Anterior cingulate cortex (tissue), 58 donors: ENCODE measurements around the gene DNAJC30.
"Not testable (repeated sequence)": the region's sequence is repeated elsewhere in the genome, so short reads cannot be mapped to it uniquely, and the experiment has no call there.

Source experiments
- DNase-seq, 58 donors: peaks; one replicate each; lab custom pipeline; 2025; lab: John Stamatoyannopoulos, UW

The DNAJC30 gene

DNA sequence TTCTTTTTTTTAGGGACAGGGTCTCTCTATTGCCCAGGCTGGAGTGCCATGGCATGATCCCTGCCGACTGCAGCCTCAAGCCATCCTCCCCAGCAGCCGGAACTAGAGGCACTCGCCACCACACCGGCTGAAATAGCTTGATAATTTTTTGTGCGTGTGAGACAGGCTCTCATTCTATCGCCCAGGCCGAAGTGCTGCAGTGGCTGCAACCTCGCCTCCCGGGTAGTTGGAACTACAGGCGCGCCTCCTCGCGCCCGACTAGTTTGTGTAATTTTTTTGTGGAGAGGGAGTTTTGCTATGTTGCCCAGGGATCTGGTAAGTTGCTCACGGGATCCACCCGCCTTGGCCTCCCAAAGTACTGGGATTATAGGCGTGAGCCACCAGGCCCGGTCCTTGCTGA lies 2.1 kb upstream of the DNAJC30 start:
- no peak for DNase-seq

DNA sequence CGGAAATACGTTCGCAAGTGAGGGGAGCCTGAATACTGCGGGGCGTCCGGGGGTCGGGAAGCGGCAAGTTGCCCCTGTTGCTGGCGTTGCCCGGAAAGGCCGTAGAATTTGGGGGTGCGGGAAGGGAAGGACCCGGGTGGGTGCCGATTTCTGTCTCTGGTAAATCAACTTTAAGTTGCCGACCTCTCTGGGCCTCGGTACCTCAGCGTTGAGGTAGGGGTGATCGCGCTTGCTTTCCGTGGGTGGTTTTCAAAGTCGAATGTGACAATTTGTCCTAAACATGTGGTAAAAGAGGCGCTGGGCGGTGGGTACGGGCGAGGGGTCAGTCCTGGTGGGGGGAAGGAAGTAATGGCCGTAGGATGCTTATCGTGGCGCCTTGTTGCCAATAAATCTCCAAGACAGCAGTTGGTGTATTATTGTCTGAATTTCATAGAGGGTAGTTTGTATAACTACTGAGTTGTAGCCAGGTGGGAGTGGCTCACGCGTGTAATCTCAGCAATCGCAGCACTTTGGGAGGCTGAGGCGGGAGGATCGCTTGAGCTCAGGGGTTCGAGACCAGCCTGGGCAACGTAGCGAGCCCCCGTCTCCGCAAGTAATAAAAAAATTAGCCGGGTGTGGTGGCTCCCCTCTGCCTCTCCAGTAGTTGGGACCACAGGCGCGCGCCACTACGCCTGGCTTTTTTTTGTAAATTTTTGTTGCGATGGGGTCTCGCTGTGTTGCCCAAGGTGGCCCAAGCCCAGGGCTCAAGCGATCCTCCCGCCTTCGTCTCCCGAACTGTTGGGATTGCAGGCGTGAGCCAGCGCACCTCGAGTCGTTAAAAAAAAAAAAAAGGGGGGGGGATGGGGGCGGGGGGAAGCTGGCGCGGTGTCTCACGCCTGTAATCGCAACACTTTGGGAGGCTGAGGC lies 788 bp upstream of the DNAJC30 start:
- no peak for DNase-seq

DNA sequence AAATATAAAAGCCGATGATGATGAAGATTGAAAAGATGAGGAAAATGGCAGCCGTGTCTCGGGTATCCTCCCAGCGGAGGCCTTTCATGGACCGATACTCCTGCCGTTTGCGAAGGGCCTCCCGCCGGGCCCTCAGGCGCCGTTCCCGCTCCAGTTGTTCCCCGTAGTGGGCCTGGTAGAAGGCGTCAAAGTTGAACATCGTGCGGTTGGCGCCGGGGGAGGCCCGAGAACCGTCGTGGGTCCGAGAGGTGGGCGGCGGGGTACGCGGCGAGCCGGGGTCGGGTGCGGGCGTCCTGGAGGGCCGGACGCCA lies 553 bp downstream of the DNAJC30 start:
- DNase-seq, result peak in 1 of 58 donors; percentile 56

DNA sequence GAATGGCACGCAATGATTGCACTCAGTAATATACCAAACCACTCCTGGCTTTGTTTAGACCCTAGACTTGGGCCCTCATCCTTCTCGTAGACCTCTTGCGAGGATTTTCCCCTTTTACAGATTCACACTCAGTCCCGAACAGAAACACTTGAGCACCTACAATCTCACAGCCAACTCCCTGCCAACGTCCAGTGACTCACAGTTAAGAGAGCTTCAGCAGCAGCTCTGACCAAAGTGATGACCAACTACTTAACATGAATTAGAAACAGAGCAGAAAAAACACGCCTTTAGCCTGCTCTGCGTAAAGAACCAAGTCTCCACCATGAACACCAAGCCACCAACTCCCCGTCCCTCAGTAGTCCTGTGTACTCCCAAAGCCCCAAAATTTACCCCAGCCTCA lies 2.2 kb downstream of the DNAJC30 start:
- DNase-seq, result no peak

DNA sequence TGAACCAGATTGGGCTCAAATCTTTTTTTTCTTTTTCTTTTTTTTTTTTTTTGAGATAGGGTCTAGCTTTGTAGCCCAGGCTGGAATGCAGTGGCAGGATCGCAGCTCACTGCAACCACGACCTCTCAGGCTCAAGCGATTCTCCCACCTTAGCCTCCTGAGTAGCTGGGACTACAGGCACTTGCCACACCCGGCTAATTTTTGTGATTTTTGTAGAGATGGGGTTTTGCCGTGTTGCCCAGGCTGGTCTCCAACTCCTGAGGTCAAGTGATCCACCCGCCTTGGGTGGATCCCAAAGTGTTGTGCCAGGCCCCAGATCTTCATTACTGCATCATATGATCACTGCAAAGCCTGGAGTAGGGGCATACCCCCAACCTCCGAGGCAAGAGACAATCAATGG lies 2.8 kb downstream of the DNAJC30 start:
- DNase-seq, result no peak

DNA sequence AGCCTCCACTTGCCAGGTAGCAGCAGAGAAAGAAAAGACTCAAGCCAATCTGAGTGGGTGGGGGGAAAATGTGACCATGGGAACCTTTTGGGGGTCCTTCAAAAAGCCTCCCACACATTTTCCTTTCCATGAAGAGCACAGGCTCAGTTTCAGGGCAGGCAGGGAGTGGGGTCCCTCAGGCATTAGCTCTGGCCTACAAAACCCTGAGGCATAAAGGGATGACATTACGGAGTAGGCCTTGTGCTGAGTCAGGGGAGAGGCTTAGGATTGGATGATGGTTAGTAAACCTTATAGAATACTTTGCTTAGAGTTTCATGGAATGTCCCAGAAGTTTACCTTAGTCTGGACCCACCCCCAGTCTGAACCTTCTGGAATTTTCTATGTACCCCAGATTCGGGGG lies 3.5 kb downstream of the DNAJC30 start:
- DNase-seq, result no peak

DNA sequence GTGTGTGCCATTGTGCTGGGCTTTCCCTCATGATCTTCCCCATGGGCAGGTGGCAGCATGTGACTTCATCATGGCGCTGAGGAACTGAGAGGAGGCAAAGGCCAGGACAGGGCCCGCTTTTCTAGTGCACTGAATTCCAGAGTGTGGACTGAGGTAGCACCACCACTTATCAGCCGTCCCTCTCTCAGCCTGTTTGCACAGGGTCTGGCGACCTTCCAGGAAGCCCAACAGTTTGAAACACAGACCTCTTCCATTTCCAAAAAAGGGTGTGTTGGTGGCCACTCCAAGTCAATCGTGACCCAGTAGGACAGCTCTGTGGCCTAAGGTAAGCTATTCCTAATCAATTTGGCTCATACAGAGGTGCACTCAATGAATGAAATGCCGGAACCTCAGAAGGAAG lies 4.4 kb downstream of the DNAJC30 start:
- DNase-seq, result no peak

DNA sequence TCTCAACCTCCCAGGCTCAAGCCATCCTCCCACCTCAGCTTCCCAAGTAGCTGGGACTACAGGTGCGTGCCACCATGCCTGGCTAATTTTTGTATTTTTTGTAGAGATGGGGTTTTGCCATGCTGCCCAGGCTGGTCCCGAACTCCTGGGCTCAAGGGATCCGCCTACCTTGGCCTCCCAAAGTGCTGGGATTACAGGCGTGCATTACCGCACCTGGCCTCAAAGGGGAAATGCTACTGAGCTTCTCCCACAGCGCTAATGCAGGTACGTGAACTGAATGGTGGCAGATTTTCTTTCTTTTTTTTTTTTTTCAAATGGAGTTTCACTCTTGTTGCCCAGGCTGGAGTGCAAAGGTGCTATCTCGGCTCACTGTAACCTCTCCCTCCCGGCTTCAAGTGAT lies 7.2 kb downstream of the DNAJC30 start:
- DNase-seq, result not testable (repeated sequence)

DNA sequence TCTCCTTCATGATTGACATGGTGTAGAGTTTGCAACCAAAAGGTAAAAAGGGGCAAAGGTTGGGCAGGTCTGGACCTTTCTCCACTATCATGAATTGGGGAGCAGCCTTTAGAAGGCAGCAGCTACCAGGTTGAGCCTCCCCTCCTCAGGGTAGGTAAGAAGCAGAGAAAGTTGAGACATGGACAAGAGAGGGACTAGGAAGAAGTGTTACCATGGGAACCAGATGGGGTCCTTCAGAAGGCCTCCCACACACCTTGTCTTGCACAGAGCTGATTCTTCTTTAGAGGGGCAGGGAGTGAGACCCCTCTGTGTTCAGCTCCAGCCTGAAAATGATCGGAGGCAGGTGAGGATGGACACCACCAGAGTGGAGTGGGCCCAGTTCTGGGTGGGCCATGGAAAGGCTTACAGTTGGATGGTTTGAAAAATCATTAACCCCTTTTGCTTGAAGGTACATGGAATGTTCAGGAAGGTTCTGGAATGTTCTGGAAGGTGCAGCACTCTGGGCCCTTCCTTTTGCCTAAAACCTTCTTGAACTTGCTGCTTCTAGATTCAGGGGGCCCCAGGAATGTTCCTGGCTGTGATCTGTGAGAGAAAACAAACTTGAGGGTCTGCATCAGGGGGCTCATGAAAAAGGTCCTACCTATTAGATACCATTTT lies 8.7 kb downstream of the DNAJC30 start:
- DNase-seq, result no peak

DNA sequence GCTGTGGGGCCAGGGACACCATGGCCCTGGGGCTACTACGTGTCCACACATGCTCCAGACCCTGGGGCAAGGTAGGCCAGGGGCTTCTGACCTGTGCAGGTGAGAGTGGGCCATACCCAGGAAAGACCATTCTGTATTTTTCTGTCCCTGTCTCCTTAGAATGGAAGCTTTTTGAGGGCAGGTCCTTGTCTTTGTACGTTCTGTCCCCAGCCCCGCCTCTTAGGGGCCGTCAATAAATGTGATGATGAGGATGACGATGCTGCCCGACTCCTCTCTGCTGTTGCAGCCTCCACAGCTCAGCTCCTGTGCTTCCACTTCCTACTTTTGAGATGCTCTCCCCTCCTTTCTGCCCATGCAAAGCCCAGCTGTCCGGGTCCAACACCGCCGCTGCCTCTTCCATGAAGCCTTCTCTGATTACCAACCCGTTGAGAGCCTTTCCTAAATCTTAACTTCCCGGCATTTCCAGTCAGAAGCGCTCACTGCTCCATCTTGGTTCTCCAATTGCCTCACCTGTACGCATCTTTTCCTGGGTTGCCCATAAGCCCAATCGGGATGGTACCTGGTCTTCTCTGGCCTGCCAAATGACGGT lies 11.3 kb downstream of the DNAJC30 start:
- no peak for DNase-seq

DNA sequence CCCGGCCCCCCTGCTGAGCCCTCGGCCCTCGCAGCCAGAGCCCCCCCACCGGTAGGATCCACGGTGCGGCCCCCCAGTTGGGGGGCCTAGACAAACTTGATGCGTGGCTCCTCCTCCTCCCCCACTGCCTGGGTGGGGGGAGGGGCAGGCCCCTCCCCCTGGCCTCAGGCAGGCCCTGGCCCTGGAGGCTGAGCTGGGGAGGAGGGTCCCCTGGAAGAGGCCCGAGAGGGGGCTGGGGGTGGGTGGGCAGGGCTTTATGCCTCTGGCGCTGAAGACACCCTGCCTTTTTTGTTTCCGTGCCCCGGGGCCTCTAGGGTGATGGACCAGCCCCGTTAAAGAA lies 12.0 kb downstream of the DNAJC30 start:
- DNase-seq, result no peak

DNA sequence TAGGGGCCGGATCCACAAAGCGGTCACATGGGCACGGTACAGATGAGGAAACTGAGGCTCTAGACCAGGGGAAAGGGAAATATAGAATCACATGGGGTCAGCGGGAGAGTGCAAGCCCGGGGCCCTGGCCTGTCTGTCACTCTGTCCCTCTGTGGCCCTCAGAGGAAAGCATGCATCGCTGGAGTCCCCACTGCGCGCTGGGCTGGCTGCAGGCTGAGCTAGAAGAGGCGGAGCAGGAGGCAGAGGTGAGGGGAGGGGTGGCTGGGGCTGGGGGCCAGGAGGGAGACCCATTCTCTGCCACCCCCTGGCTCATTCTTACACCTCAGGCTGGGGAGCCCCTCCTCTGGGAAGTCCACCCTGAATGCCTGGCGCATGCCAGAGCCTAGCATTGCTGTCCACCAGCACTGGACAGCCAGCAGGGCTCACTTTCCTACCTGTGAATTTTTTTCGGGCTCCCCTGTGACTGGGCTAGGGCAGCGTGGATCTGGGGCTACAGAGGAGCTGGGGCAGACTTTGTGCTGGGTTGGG lies 13.3 kb downstream of the DNAJC30 start:
- DNase-seq, result no peak

DNA sequence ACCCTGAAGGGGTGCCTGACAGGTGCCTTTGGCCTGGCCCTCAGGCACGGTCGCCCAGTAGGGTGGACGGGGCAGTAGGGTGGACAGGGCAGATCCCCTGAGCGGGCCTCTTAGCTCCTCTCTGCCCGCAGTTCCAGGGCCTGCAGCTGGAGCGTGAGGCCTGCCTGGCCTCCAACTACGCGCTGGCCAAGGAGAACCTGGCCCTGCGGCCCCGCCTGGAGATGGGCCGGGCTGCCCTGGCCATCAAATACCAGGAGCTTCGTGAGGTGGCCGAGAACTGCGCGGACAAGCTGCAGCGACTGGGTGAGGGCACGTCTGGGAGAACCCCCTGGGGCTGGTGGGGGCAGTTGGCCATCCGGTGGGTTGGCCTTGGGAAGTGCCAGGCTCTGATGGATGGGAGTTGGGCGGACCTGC lies 14.0 kb downstream of the DNAJC30 start:
- no peak for DNase-seq

DNA sequence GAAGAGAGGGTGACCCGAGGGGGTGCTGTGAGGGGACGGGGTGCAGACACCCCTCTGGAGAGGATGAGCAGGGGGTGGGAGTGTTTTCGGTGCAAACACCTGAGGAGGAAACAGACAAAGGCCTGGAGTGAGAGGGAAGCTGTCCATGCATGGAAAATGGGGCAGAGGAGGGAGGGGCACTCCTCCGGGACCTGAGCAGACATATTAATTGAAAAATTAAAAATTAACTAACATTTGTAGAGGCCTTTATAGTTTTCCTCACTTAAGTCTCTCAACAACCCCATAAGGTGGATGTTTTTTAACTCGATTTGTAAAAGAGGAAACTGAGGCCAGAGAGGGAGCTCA lies 14.4 kb downstream of the DNAJC30 start:
- no peak for DNase-seq

DNA sequence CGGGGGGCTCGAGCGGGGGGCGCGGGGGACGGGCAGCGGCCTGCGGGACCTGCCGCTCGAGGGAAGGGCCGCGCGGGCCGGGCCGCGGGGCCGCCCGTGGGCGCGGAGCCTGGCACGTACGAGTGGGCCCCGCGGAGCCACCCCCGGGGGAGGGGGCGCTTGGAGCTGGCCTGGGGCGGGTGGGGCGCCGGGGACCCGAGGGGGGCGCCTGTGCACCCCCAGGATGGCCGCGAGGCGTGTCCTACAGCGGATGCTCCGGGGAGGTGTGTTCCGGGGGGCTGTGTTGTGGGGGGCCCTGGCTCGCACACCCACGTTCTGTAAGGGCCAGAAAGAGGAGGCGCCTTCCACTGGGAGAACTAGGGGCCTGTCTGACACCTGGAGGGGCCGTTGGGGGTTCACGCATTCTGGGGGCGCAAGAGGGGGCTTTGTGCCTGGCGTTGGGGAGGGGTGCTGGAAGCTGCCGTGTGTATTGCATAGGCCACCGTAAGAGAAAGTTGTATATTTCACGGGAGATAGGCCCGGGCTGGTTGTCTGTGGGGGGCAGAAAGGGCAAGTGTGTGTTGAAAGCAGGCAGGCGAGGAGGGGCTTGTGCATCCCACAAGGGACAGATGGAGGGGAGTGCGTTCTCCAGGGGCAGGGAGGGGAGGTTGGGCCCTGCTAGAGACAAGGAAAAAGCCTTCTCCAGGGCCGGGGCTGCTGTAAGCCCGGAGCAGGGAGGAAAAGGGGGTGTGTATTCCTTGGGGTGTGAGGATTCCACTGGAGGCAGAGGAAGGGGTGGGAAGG lies 15.0 kb downstream of the DNAJC30 start:
- peak in 4 of 58 donors; percentile 9 to 35 (median 23) for DNase-seq

DNA sequence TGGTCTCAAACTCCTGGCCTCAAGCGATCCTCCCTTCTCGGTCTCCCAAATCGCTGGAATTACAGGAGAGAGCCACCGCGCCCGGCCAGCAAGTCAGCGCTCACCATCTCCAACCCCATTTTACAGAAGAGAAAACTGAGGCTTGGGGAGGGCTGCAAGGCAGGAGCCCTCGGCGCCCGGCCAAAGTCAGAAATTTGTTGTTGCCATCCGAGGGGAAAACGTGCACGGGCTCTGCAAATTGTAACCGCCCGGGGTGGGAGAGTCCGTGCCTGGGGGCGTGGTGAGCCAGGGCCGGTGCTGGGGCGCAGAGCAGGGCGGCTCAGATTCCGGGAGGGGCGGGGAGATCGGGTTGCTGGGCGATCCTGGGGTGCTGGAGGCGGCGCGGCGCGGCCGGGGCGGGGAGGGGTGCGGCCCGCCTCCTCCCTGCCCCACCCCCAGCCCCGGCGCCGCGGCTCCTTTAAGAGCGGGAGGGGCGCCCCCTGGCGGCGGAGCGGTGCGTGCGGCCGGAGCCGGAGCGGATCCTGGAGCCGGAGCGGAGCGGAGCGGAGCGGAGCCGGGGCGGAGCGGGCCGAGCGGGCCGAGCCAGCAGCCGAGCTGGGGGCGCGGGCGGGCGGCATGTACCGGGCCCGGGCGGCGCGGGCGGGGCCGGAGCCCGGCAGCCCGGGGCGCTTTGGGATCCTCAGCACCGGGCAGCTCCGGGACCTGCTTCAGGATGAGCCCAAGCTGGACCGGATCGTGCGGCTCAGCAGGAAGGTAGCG lies 15.7 kb downstream of the DNAJC30 start, which contains the start of gene VPS37D:
TSS of gene VPS37D (plus strand) at position 488 of the 759 bp plus-strand sequence. CDS start at position 616, 128 bp downstream.
- DNase-seq, result peak in 57 of 58 donors; percentile 12 to 90 (median 73)

DNA sequence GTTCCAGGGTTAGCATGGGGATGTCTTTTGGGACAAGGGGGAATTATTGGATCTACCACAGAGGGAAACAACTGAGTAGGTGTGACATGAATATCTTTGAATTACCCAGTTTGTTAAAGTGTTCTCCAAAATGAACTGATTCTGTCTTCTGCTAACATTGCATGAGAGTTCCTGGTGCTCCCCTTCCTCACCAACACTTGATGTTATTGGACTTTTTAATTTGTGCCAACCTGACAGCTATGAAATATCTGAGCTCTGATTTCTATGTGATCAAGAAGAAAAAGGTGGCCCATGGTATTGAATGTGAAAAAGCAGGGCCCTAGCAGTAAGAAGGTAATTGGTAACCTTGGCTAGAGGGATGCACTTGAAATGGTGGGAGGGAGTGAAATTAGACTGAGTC lies 20.2 kb downstream of the DNAJC30 start:
- DNase-seq, result no peak

DNA sequence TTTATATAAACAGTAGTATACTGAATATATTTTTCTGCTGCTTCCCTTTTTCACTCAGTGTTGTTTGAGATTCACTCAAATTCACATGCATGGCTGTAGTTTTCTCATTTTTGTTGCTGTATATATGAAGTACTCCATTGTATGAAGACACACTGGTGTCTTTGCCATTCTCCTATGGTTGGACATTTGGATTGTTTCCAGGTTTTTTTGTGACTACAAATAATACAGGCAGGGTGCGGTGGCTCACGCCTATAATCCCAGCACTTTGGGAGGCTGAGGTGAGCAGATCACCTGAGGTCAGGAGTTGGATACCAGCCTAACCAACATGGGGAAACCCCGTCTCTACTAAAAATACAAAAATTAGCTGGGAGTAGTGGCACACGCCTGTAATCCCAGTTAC lies 22.7 kb downstream of the DNAJC30 start:
- not testable (repeated sequence) for DNase-seq

DNA sequence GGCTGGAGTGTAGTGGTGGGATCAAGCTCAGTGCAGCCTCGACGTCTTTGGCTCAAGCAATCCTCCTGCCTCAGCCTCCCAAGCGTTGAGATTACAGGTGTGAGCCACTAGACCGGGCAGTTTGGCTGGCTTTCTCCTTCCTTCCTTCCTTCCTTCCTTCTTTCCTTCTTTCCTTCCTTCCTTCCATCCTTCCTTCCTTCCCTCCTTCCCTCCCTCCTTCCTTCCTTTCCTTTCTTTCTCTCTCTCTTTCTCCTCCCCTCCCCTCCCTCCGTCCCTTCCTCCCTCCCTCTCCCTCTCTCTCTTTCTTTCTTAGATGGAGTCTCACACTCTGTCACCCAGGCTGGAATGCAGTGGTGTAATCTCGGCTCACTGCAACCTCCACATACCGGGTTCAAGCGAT lies 23.3 kb downstream of the DNAJC30 start:
- no peak for DNase-seq

DNA sequence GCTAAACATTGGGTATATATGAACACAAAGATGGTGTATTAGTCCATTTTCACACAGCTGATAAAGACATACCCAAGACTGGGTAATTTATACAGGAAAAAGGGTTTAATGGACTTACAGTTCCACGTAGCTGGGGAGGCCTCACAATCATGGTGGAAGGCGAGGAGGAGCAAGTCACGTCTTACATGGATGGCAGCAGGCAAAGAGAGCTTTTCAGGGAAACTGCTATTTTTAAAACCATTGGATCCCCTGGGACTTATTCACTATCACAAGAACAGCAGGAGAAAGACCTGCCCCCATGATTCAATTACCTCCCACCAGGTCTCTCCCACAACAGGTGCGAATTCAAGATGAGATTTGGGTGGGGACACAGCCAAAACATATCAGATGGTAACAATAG lies 27.9 kb downstream of the DNAJC30 start:
- DNase-seq, result not testable (repeated sequence)
